HG03139 (cell line): Measurements from ENCODE around the gene MAPK10.
"Not testable (repeated sequence)": the region's sequence is repeated elsewhere in the genome, so short reads cannot be mapped to it uniquely, and the experiment has no call there.

Experiments
- ATAC-seq: cut with Tn5 transposase; IDR thresholded peaks from one replicate; pipeline ENCODE4 v1.9.1; 2021; ENCODE audit not compliant: unreplicated experiment

The MAPK10 gene

DNA sequence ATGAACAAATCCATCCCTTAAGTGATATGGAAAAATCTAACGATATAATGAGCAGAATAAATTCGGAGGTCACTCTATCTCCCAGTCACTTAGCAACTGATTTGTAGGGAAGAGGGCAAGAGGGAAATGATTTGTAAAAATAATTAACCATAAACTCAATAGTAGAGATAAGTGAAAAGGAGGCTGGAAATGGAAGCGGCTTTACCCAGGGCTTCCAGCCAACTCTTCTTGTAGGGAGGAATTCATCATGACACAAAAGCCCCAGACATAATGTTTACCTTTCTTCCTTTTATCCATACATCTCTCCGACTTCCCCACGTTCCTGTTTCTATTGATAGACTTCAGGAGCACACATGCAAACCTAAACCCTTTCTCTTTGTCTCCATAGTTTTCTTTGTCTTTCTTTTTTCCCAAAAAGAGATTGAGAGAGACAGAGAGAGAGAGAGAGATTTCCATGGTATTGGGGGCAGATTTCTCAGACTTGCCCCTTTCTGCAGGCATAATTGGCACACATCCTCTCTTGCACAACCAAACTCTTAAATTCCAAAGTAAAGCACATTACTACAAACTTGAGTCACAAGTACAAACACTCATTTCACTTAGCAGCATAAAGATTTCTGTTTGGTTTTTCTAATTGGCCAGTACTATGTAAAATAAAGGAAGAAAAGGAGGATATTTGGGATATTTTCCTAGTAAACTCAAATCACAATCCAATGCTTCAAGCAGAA, 140.9 kb downstream of the MAPK10 start:
- no peak for ATAC-seq

DNA sequence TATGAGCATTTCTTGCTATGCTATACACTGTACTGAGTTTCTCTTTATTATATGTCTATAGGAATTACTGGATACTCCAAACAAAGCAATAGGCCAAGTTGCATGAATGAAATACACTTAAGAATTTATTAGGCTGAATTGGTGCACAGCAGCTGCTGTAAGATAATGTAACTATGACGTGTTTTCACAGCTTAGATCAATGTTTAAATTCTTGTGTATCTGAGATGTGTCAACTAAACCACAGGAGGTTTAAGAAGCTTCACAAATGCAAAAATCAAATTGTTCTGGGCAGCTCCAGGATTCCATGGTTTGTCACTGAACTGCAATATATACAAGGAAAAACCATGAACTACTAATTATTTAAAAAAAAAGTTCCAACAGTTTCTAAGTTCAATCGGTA, 156.7 kb downstream of the MAPK10 start:
- no peak for ATAC-seq

DNA sequence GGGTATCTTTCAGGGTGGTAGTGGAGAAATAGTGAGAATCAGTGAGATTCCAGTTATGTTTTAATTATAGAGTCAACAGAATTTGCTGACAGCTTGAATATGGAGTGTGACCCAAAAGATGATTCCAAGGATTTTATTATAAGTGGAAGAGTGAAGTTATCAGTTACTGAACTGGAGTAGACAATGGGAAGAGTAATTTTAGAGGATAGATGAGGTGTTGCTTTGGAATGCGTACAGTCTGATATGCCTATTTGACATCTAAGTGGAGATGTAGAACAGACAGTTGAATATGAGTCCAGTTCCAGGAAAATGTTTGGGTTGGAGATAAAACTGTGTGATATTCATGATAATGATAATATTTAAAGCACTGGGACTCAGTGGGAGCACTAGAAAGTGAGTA, 174.2 kb downstream of the MAPK10 start:
- no peak for ATAC-seq

DNA sequence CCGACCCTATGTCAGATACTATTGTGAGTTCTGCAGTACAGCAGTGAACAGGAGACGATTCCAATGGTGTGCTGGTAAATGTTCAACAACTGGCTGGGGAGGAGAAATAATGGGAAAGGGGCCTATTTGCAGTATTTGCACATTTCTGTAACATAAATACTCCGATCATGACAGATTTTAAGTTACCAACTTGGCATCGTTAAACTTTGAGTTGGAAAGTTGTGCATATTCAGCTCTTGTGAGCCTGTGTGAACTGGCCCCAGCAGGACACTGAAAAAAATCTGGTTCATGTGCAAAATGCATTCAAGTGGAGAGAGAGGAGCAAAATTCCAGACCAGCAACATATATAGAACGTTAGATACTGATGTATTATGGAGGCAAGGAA, 175.0 kb downstream of the MAPK10 start:
- no peak for ATAC-seq

DNA sequence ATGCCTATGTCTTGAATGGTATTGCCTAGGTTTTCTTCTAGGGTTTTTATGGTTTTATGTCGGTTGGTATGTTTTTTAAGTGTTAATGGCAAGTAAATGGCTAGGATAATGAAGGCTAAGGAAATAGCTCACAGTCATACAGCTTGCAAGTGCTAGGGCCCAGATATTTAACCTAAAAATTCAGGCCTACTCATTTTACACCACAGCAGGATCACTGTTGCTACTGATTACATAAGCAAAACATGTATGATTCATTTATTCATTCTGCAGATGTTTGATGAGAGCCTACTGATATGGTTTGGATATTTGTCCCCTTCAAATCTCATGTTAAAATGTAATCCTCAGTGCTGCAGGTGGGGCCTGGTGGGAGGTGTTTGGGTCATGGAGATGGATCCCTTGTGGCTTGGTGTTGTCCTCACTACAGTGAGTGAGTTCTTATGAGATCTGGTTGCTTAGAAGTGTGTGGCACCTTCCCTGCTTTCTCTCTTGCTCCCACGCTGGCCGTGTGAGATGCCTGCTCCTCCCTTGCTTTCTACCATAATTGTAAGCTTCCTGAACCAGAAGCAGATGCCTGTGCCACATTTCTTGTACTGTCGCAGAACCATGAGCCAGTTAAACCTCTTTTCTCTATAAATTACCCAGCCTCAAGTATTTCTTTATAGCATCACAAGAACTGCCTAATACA, 175.5 kb downstream of the MAPK10 start:
- no peak for ATAC-seq

DNA sequence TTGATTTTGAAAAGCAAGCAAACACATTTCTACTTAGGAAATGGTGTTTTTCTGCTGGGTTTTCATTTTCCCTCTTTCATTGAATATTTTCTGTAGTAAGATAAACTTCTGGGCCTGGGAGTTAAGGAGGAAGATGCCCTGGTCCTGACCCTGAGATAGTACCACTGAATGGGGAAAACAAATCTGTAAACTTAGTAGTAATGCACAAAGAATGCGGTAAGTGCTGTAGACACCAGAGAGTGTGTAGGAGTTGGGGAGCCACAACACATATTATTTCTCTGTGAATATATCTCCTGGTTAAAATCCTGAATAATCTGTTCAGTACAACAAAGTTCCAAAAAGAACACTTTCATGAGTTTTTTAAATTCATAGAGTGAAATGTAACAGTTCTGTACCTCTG, 178.3 kb downstream of the MAPK10 start:
- no peak for ATAC-seq

DNA sequence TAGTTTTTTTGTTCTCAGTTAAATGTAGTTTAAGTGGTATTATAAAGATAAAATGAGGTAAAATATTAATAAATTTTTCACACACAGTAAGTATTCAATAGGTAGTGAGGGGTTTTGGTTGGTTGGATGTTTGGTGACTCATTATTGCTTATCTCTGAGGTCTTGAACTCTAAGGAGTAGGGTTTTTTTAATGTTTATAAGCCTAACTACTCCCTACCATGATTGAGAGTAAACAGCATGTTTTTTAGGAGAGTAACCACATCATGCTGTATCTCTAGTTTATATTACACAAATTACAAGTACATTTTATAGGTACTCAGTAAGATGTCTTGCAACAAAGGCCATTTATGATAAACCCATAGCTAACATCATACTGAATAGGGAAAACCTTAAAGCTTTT, 181.6 kb downstream of the MAPK10 start:
- ATAC-seq = no peak

DNA sequence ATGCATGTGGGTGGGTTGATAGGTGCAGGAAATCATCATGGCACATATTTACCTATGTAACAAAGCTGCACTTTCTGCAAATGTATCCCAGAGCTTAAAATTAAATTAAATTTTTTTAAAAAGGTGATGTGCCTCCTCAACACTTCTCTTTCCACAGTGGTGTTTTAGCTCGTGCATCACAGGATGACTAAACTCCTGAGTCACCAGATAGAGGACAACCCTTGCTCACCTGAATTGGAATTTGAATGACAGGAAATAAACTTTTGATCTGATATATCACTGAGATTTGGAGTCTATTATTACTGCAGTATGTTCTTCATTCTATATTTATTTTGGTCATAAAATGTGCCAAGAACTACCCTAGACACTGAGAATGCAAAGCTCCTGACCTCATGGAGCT, 185.3 kb downstream of the MAPK10 start:
- no peak for ATAC-seq

DNA sequence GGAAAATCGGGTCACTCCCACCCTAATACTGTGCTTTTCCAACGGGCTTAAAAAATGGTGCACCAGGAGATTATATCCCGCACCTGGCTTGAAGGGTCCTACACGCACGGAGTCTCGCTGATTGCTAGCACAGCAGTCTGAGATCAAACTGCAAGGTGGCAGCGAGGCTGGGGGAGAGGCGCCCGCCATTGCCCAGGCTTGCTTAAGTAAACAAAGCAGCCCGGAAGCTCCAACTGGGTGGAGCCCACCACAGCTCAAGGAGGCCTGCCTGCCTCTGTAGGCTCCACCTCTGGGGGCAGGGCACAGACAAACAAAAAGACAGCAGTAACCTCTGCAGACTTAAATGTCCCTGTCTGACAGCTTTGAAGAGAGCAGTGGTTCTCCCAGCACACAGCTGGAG, 191.5 kb downstream of the MAPK10 start:
- ATAC-seq = not testable (repeated sequence)

DNA sequence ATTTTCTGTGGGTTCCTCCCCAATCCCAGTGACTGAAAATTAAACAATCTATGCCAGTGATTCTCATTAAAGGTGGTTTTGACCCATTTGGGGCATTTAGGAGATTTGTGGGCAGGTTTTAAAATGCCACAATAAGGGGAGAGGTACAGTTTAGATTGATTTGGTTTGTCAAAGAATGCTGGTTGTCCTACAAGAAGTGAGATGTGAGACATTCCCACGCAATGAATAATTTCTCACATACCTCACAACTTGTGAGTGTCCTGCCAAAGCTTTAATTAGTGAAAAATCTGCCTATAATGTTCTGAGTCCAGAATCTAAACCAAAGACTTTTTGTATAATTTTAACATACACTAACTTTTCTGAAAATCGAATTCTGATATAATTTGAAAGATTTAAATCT, 199.4 kb downstream of the MAPK10 start:
- no peak for ATAC-seq

DNA sequence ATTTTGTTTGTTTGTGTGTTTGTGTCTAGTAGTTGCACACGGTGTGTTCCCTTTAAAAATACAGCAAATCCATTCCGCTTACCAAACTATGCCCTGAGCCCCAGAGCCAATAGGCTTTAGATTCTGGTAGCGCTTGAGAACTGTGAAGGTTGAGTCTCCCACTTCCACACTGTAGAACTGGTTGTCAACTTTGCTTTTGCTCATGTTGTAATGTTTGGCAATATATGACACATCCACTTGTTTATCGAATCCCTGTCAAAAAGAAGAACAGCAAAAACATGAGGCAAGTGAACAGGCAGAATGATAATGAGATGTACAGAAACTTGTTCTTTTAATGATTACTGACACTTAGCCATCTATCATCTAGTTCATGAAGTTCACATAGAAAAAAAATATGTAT, 200.6 kb downstream of the MAPK10 start:
- ATAC-seq = no peak

DNA sequence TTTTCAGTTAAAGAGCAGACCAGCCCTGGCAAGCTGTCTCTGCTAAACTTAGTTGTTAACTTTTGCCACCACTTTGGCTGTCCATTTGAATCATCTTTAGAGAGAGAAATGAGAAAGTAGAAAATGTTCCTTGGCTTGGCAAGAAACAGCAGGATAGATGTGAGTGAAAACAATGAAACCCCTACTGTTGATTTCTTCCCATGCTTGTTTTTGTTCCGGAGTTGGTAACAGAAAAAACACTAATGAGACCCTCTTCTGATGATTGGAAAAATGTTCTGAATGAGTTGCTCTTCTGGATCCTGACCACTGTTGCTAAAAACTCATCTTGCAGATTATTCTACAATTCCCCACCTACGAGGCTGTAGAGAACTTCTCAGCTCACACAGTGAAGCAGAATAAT, 203.3 kb downstream of the MAPK10 start:
- no peak for ATAC-seq

DNA sequence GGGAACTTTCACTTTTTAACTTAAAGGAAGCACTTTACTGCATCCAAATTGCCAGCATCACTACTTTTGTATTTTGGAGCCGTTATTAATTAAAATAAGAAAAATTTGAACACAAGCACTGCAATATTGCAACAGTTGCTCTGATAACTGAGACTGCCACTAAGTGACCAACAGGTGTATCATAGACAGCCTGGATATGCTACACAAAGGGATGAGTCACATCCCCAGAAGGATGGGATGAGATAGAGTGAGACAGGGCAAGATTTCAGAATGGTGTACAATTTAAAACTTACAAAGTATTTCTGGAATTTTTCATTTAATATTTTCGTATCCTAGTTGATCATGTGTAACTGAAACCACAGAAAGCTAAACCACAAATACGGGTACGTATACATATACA, 204.1 kb downstream of the MAPK10 start:
- no peak for ATAC-seq

DNA sequence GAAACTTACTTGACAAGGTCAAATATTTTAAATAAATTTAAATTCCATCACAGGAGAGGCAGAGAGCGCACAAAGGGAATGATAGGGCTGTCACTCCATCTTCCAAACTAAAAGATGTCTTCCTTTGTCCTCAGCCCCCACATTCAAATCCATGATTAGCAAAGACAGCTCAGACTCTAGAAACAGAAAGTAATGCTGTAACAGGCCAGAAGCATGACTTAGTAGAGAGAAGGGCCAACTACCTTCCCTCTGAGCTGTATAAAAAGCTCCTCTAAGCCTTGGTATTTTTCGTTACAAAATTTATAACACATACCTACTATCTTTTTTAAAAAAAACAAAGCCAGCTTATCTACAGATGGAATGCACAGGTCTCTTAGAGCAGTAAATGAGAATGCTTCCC, 207.4 kb downstream of the MAPK10 start:
- ATAC-seq = no peak

DNA sequence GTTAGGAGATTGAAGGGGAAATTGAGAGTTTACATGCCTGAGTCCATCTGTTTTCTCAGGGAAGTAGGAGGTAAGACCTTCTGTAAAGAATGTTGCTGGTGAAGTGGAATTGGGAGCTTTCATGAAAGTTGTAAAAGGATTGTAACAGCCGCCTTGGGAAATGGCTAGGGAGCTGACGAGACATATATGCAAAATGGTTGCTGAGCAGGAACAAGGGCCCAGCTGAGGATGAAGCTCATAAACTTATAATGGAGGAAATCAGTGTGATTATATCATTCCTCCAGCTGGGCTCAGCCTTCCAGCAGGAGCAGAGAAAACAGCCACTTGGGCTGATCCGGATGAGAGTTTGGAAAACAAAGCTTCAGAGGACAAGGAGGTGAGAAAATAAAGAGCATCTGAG, 208.7 kb downstream of the MAPK10 start:
- ATAC-seq = no peak

DNA sequence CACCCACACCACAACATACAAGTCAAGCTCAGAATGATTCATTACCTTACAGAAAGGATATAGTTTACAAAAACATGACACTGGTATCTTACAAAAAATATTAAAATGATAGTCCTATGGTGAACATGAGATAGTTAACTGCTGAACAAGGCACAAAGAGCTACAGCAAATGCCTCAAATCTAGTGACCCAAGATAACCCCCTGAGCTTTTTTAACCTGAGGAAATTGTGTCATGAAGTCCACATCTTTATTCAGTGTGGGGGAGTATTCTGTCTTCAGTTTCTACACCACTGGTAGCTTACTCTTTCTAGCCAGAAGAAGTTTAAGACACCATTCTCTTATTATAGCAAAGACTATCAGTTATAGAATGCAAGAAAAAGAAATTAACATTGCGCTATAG, 218.7 kb downstream of the MAPK10 start:
- ATAC-seq = no peak

DNA sequence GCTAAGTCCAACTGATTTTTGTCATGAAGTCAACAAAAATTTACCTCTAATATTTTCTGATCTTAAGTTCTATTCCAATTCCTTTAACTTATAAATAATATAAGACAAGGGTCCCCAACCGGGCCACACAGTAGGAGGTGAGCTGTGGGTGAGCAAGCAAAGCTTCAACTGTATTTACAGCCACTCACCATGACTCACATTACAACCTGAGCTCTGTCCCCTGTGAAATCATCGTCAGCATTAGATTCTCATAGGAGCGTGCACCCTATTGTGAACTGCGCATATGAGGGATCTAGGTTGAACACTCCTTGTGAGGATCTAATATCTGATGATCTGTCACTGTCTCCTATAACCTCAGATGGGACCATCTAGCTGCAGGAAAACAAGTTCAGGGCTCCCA, 227.4 kb downstream of the MAPK10 start:
- ATAC-seq = no peak

DNA sequence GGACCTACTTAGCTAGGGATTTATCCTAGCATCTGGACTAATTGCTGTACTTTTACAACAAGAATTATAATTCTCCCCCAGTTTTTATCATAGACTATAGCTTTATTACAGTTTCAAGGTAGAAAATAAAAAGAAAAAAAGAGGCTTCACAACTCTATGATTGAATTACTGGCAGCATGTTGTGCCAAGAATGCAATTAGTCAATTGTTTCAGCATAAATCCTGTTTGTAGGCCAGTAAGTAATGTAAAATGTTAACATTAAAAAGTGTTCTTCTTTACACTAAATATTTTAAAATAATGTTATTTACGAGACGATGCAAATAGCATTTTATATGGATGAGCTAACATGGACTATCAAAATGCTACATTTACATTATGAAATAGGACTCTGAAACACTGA, 228.4 kb downstream of the MAPK10 start:
- ATAC-seq = no peak

DNA sequence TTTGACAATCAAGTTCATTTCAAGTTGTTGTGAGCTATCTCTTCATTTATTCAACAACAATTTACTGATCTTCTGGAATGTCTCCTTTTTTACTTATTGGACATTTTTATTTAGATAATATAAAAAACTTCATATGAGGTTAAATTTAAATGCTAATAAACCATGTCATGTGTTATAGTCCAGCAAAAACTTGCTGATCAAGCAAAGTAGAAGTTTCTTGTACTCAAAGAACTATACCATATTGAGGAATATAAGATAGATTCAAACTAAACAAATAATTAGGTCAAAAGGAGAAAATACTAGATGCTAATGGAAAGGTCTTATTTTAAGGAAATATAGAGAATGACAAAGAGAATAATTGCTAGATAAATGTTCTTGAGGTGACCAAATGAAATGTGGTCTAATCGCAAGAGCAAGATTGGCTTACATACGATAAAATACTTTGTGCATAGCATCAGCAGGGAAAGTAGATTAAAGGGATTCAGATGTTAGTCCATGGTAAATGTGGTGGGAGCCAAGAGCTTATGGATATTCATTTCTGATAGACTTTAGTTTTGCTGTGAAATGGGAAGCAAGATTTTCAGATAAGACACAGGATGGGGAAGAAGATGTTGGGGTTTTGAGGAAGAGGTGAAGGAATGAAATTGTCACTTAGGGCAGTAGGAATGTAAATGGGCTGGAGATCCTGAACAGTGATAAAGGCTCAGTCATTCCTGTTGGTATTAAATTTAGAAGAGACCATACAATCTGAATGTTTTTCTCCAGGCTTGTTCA, 229.5 kb downstream of the MAPK10 start:
- ATAC-seq = no peak

DNA sequence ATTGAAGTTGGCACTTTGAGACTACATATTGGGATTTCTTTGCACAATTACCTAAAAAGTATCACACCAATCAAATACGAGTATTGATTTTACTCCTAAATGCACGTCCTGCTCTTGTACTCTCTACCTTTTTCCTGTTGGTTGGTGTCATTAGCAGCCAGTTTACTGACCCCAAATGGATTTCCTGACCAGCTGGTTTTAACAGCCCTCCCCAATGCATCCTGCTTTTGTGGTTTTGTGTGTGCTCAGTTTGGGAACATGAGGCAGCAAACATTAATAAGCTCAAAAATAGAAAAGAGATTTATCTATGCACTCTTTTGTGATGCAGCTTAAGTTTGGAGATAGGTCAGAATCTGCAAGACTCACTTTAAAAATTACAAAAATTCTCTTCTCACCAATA, 230.3 kb downstream of the MAPK10 start:
- no peak for ATAC-seq

DNA sequence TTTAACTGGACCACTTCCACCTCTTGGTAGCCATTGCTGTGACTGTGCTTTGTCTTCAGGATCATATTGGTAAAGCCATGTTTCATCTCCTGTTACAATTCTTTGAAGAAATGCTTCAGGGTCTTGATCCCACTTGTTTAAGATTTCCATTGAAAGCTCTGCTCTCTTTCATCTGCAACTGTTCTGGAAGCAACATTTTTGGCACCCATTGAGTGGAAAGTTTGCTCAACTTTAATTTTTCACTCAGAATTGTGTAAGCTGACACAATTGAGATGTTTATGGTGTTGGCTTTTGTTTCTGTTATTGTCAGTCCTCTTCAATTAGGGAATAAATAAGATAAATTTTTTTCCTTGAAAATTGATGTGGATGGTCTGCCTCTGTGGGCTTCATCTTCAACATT, 237.4 kb downstream of the MAPK10 start:
- ATAC-seq = no peak

DNA sequence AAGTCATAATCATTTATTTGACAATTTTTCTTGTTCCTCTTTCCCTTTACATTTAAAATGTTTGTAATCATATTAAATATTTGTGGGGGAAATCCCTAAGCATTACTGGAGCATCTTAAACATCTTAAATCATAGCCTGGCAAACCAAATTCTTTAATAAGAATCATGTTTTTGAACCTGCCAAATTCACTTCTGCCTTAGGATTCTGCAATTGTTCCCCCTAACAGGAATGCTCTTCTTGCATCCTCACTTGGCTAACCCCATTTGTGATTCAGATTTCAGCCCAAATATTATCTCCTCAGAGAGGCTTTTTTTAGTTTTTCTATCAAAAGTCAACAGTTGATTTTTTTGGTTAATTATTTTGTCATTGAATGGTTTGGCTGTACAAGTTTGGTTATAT, 241.1 kb downstream of the MAPK10 start:
- ATAC-seq = no peak
